NCI-H1930 (cell line): Measurements from ENCODE around the gene ATP9B.
A peak's percentile ranks its signal among the peaks of the same experiment; 100 is the strongest.

Experiments
- DNase-seq, 2 experiments: peaks; one replicate each; lab custom pipeline; 2025; lab: John Stamatoyannopoulos, UW

Gene ATP9B, protein sequence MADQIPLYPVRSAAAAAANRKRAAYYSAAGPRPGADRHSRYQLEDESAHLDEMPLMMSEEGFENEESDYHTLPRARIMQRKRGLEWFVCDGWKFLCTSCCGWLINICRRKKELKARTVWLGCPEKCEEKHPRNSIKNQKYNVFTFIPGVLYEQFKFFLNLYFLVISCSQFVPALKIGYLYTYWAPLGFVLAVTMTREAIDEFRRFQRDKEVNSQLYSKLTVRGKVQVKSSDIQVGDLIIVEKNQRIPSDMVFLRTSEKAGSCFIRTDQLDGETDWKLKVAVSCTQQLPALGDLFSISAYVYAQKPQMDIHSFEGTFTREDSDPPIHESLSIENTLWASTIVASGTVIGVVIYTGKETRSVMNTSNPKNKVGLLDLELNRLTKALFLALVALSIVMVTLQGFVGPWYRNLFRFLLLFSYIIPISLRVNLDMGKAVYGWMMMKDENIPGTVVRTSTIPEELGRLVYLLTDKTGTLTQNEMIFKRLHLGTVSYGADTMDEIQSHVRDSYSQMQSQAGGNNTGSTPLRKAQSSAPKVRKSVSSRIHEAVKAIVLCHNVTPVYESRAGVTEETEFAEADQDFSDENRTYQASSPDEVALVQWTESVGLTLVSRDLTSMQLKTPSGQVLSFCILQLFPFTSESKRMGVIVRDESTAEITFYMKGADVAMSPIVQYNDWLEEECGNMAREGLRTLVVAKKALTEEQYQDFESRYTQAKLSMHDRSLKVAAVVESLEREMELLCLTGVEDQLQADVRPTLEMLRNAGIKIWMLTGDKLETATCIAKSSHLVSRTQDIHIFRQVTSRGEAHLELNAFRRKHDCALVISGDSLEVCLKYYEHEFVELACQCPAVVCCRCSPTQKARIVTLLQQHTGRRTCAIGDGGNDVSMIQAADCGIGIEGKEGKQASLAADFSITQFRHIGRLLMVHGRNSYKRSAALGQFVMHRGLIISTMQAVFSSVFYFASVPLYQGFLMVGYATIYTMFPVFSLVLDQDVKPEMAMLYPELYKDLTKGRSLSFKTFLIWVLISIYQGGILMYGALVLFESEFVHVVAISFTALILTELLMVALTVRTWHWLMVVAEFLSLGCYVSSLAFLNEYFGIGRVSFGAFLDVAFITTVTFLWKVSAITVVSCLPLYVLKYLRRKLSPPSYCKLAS

DNA sequence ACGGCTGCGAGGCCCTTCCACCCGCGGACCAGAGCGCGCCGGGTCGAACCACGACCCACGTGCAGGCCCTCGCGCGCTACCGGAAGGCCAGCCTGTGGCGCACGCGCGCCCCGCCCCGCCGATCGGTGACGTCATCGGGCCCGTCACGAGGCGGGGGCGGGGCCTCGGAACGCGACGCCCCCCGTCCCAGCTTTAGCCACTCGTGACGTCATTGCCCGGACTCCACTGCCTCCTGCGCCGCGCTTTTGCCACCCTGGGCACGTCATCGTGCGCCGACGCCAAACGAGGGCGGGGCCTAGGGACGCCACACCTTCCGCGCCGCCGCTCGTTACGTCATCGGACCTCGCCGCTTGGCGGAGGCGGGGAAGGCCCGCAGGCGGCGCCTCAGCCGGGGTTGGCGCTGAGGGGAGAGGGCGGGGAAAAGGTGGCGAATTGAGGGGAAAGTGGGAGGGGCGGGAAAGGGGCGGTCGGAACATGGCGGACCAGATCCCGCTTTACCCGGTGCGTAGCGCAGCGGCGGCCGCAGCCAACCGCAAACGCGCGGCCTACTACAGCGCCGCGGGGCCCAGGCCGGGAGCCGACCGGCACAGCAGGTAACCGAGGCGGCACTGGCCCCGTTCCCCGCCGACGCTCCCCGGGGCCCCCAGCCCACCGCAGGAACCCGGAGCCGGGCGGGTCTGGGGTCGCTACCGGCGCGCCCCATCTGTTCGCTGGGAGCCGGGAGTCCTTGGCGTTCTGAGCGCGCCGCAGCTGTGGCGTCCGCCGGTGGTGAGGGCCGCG, at the start of gene ATP9B:
ATP9B (plus strand) TSS at position 458 of the 780 bp plus-strand sequence; CDS start at position 475, 17 bp downstream.
- DNase-seq = peak; percentile 97 to 99

DNA sequence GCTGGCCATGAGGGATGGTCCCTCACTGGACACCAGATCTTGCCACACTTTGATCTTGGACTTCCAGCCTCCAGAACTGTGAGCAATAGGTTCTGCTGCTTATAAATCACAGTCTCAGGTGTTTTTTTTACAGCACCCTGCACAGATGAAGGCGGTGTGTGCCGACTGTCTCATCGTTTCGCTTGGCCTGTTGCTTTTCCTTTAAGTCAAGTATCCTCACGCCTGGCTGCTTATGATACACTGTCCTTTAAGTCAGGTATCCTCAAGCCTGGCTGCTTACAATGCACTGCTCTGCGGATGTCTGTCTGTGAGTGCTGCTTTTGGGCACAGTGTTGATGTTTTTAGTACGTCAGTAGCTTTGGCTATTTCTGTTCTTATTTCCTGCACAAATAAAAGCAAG, 49.3 kb upstream of the ATP9B start:
- no peak for DNase-seq

DNA sequence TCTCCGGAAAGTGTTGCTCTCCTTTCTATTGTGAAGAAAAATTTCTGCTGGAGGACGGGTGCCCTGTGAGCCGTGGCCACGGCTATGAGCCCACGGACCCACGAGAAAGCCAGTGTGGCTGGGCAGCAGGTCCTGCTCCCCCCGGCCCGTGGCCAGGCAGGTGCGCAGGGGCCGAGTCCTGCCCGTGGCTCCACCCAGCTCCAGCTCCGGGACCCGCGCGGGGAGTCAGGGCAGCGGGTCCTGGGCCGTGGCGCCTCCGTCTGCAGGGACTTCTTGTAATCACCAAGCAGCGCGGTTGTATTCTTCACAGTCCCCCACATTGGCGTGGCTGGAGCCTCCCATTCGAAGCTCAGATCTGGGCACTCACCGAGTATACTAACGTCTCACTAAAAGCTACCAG, 46.6 kb upstream of the ATP9B start:
- no peak for DNase-seq

DNA sequence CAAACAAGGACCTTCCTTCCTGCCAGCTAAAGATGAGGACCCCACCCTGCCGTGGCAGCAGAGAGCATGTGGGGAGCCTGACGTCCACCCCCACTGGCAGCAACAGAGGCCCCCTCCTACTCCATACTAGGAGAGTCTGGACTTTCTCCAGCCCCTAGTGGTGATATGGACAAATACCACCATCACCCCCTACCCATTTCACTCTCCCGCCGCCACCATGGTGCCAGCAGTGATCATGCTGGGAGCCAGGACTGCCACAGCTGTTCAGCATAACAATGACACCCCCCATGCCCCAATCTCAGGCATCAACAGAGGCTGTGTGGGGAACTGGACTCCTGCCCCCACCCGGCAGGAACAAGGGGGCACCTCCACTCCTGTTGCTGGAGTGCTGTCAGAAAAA, 42.7 kb upstream of the ATP9B start:
- no peak for DNase-seq

DNA sequence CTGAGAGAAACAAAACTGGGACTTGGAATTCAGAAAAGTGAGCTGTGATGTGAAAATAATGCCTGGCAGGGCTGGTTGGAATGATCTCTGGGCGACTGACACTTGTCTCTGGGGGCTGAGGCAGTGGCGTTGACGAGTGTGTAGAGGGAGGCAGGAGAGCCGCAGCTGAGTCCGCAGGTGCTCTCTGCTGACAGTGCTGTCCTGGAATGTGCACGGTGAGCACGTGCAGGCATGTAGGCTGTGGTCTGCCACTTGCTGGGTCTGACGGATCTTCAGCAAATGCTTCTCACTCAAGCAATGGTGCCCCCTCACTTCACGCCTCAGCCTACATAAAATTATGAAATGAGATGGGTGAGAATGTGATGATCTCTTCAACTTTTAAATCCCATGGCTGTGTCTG, 38.5 kb upstream of the ATP9B start:
- DNase-seq = no peak

DNA sequence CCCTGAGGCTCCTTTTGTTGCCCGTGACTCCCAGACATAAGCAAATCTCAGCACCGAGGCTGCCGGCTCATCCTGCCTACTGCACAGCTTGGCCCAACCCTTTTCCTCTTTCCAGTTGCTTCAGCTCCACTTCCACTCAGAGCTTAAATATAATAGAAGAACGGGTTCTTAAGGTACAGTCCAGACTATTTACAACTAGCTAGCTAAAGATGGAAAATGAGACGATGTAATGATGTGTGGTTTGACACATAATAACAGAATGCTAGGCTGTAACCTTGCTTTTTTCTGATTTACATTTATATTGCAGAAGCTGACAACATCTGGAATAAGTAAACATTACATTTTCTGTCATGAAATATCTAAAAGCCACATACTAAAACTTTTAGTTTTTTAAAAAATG, 26.9 kb upstream of the ATP9B start:
- DNase-seq = no peak

DNA sequence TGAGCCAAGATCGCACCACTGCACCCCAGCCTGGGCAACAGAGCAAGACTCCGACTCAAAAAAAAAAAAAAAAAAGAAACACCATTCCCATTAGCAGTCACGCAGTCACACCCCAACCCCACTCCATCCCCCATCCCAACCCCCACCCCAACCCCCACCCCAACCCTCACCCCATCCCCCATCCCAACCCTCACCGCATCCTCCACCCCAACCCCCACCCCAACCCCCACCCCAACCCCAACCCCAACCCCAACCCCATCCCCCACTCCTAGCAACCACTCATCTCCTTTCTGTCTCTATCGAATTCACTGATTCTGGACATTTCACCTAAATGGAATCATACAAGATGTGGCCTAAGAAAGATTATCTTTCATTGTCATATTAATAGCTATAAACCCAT, 25.9 kb upstream of the ATP9B start:
- DNase-seq = no peak

DNA sequence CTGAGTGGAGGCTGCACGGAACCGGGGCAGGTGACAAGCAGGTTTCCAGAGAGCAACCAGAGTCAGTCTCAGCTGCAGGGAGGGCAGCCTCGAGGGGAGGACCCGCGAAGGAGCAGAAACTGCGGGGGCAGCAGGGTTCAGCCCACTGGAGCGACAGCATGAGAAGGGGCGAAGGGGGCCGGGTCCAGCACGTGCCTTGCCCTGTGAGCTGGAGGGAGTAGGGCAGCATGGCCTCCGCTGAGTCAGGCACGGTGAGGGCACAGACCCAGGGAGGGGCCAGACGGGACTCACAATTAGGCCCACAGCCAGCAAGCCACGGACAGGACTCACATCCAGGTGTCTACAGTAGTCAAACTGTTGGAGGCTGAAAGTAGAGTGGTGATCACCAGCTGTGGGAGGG, 22.7 kb upstream of the ATP9B start:
- no peak for DNase-seq

DNA sequence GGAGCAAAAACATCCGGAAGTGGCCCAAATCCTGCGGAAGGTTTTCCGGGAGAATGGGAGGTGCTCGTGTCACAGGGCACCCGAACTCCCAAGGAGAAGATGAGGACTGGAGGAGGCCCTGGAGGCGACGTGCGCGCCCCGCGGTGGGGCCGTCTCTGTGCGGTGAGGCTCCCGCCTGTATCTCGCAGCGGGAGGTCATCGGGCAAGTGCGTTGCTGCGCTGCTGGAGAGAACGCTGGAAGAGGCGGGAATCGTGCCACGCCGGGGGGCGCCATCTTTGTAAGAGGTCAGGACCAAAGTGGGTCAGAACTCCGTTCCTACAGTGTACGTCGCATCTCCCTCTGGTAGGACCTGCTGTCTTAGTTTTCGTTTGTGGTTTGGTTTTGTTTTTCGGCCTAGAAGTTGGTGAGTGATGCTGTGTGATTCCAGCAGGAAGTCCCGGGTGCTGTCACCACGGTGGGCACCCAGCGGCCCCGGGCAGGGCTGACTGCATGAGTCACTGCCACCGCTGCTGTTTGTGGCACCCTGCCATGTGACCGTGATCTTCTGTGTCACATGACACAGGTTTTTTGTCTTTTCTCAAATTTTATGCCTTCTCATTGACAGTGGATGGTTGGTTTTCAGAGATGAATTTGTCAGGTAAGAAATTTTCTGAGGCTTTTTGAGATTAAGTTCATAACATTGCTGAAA, 21.5 kb upstream of the ATP9B start:
- no peak for DNase-seq

DNA sequence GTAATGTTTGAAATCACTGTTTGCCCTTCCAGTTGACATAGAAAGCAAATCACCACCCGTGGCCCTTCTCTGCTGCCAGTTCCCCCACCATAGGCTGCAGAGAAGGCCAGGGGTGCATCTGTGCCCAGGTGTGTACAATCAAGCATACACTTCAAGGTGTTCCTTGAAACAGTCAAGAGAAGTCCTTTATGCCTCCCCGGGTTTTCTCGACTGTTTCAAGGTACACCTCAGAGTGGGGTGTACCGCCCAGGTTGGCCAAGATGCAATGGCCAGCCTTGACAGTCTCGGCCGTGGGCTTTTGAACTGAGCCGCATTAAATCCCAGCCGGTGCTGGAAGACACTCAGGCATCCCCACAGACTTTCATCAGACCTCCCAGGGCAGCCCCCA, 21.0 kb upstream of the ATP9B start:
- no peak for DNase-seq

DNA sequence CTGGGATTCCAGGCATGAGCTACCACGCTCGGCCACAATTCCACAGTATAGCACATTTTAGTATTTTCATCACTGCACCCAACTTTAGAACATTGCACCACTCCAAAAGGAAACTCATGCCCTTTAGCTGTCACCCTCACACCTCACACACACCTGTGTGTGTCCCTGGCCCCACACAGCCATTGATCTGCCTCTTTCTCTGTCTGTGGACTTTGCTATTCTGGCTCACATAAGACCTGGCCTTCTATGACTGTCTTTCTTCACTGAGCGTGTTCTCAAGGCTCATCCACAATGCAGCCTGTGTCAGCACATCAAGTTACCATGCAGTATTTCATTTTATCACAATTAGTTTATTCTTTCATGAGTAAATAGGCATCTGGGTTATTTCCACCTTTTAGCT, 19.7 kb upstream of the ATP9B start:
- no peak for DNase-seq

DNA sequence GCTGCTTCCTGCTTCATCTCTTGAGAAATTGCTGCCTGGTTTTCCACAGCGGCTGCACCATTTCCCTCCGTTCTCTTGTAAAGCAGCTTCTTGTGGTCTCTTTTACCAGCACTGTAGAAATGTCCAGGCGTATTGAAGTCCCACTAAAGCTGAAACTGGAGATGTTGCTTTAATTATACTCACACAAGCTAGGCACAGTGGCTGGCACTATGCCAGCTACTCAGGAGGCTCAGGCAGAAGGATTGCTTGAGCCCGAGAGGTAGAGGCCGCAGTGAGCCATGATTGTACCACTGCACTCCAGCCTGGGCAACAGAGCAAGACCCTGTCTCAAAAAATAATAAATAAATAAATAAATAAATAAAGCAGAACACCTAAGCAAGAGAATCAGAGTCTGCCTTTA, 19.2 kb upstream of the ATP9B start:
- DNase-seq = no peak

DNA sequence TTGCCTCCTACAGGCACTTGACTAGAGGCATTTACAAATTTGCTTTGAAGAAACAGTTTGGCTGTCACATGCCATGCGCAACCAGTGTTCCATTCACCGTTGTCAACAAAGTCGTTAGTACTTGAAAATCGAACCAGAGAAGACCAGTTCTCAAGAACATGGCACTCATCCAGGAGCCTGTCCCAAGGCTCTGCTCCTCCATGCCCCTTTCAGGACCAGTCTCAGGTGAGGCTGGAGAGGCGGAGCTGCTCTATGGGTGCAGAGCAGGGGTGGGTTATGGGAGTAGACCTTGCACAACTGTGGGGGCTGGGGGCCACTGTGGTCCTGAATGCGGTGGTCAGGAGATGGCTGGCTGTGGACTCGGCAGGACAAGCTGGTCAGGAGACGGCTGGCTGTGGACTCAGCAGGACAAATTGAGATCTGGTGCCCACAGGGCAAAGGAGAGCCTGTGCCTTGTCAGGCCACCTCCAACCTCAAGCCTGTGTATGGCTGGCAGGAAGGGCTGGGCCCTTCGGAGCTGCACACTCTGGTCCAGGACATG, 12.3 kb upstream of the ATP9B start:
- no peak for DNase-seq

DNA sequence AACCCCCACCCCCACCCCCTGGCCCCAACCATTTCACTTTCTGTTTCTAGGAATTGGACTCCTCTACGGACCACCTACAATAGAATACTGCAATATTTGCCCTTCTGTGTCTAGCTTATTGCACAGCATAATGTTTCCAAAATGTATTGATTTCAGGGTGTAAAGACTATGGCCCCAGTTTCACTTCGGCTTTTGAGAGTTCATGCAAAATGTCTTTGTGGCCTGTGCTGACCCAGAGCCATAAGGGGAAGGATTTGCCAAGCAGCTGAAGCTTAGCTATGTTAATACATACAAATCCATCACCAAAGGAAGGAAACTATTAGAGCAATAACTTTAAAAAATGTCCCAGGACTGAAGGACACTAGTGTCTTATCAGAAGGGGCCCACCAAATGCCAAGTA, 11.2 kb upstream of the ATP9B start:
- no peak for DNase-seq

DNA sequence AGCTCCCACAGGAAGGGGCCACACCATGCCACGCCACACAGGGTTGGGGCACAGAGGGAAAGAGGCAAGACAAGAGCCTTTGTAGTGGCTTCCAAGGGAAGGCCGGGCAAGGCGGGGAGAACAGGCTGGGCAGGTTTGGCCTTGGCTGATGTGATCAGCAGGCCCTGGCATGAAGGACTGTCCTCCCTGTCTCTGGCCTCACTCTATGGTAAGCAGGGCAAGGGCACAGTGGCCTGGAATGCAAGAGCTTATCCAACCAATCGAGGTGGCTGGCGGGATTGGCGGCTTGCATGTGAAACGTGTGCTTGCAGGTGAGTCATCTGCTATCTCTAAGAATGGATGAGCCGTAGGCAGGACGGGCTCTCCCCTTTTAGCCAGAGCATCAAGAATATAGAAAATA, 6.4 kb upstream of the ATP9B start:
- no peak for DNase-seq

DNA sequence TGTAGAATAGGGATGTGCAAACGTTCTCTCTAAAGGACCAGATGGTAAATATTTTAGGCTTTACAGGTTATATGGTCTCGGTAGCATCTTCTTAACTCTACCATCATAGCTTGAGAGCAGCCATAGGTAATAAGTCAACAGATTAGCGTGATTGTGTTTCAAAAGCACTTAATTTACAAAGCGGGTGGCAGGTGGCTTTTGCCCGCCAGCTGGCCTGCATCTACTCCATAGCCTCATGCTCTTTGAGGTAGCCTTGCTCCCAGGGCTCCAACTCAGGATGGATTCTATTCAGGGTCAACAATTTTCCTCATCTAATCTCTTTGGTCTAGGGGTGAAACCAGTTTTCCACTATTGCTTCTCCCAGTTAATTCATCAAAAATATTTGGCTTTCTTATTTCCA, 5.0 kb upstream of the ATP9B start:
- DNase-seq = peak; percentile 45 to 47

DNA sequence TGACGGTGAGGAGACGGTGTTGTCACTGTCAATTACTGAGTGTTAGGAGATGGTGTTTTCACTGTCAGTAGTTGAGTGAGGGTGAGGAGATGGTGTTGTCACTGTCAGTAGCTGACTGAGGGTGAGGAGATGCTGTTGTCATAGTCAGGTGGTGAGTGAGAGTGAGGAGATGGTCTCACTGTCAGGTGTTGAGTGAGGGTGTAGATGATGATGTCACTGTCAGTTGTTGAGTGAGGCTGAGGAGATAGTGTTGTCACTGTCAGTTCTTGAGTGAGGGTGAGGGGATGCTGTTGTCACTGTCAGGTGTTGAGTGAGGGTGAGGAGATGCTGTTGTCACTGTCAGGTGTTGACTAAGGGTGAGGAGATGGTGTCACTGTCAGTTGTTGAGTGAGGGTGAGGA, 3.4 kb upstream of the ATP9B start:
- no peak for DNase-seq

DNA sequence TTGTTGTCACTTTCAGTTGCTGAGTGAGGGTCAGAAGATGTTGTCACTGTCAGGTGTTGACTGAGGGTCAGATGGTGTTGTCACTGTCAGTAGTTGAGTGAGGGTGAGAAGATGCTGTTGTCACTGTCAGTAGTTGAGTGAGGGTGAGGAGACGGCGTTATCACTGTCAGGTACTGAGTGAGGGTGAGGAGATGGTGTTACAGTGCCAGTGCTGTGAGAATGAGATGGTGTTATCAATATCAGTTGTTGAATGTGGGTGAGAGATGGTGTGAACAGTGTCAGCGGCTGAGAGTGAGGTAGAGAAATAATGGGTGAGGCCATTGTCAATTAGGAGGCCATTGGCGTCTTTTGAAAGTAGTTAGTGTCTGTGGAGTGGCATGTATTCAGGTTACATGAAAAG, 1.6 kb upstream of the ATP9B start:
- no peak for DNase-seq

DNA sequence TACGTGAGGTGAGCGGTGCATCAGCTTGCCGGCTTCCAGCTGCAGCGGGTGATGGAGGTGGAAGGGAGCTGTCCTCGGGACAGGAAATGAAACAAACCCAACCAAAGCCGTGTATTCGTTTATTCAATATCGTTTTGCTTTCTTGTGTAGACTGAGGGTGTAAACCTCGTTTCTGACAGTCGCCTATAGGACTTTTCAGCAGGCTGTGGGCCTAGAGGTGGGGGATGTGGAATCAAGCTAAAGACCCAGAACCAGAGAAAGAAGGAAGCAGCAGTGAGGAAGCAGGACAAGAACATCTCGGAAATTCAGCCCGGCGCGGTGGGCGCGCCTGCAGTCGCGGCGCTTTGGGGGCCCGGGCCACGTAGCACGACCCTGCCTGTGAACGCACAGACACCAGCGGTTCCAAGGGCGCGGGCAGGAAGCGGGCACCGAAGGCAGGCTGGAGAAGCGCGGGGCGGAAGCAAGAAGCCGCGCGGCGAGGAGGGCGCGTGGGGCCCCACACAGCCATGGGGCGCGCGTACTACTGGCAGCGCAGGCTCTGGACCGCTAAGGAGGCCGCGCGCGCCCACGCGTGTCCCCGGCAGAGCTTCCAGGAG, 755 bp upstream of the ATP9B start:
- DNase-seq = no peak

DNA sequence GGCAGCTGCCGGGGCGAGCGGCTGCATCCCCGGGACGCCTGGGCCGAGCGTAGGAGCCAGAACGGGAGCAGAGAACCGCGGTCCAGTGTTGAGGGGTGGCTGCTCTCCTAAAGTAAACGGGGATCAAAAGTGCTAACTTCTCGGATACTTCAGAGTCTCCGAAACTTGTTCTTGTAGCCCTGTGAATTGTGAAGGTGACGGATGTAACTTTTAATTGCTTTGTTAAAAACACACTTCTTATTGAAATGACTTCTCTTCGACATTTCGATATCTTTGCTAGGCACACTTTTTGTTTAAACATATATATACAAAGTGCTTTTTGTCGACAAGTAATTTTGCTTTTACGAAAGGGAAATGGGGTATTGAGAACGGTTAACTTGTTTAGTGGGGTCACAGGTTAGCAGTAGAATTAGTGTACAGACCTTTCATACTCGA, 540 bp downstream of the ATP9B start:
- DNase-seq = no peak

DNA sequence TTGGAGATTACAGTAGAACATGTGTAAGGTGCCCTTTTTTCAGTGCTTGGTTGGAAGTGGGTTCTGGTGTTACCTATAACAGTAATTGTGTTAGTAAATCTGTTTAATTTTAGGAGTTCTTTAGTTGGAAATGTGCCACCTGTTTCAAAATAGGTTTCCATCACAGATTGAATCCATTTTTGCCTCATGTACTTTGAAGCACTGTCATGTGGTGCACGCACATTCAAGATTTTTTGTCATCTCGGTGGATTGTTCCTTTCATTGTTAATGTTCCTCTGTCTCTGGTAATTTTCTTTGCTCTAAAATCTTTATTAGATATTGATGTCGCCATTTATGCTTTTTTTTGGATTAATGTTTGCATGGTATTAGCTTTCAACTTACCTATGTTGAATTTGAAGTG, 1.3 kb downstream of the ATP9B start:
- no peak for DNase-seq
